ENCODE measurements around the gene SLC39A6. TPM values are rescaled to one million over a fixed set of nuclear protein-coding genes. Genes with fewer than 3 reads are reported as not detected.
A peak's percentile ranks its signal among the peaks of the same experiment; 100 is the strongest.

Gene SLC39A6, protein sequence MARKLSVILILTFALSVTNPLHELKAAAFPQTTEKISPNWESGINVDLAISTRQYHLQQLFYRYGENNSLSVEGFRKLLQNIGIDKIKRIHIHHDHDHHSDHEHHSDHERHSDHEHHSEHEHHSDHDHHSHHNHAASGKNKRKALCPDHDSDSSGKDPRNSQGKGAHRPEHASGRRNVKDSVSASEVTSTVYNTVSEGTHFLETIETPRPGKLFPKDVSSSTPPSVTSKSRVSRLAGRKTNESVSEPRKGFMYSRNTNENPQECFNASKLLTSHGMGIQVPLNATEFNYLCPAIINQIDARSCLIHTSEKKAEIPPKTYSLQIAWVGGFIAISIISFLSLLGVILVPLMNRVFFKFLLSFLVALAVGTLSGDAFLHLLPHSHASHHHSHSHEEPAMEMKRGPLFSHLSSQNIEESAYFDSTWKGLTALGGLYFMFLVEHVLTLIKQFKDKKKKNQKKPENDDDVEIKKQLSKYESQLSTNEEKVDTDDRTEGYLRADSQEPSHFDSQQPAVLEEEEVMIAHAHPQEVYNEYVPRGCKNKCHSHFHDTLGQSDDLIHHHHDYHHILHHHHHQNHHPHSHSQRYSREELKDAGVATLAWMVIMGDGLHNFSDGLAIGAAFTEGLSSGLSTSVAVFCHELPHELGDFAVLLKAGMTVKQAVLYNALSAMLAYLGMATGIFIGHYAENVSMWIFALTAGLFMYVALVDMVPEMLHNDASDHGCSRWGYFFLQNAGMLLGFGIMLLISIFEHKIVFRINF
- 17.6 and 18.6 TPM in 2 replicates for total RNA-seq

DNA sequence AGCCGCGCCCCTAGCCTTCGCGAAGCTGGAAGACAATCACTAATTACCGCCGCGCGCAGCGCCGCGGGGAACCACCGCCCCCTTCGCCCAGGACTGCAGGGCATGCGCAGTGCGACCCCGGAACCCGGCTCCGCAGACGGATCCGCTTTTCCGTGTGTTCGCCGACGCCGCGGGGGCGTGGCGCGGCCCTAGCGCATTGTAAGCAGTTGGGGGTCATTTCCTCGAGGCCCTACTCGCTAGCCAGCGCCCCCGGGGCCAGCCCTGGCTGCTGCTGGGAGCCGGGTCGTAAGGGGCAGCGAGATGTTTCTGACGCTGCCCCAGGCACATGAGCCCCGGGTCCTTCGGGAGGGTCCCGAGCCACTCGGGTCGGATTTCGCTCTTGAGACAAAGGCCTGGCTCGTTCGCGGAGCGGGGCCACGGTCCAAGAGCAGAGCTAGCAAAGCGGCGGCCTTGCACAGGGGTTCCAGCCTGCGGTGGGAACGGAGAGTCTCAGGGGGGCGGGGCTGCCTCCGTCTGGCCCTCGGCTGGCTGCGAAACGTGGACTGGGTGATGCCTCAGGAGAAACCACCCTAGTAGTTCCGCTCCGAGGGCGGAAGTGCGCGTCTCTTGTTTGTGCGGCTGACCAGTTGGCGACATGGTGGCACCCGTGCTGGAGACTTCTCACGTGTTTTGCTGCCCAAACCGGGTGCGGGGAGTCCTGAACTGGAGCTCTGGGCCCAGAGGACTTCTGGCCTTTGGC, at the start of gene SLC39A6, which contains the start of gene ELP2:
SLC39A6 (minus strand) TSS at position 41 of the 739 bp plus-strand sequence. CDS start 2,333 bp downstream, outside the sequence.
ELP2 (plus strand) TSS at position 600 of the 739 bp plus-strand sequence; CDS start at position 635, 35 bp downstream.
- Mint-ChIP-seq H3K27ac (peak within 1 kb of the TSS; percentile 92), H3K36me3 (ENCODE audit: low read depth) (peaks cover 46% of the 10 kb centered on the region), H3K9me3 (no peaks in the 10 kb centered on the region), H3K4me1 (peaks cover 57% of the 10 kb centered on the region), H3K4me3 (peak within 1 kb of the TSS; percentile 94), H3K27me3 (no peaks in the 10 kb centered on the region)
- peak; percentile 87 for ATAC-seq (ENCODE audit: low read depth)
- ChIA-PET POLR2A (interaction anchor here (0.6 to 3.7 kb wide), 21 partner anchors 9 to 880 kb away, joined by 3 to 29 read pairs (median 6); partner anchors contain the start of genes INO80C, RPRD1A, ZNF24 and ZSCAN30), CTCF (interaction anchor here (0.8 to 1.5 kb wide), 3 partner anchors 69 to 155 kb away, joined by 3 to 6 read pairs (median 3); no protein-coding TSS in a partner anchor)
- TF ChIP-seq, protein P1, sequence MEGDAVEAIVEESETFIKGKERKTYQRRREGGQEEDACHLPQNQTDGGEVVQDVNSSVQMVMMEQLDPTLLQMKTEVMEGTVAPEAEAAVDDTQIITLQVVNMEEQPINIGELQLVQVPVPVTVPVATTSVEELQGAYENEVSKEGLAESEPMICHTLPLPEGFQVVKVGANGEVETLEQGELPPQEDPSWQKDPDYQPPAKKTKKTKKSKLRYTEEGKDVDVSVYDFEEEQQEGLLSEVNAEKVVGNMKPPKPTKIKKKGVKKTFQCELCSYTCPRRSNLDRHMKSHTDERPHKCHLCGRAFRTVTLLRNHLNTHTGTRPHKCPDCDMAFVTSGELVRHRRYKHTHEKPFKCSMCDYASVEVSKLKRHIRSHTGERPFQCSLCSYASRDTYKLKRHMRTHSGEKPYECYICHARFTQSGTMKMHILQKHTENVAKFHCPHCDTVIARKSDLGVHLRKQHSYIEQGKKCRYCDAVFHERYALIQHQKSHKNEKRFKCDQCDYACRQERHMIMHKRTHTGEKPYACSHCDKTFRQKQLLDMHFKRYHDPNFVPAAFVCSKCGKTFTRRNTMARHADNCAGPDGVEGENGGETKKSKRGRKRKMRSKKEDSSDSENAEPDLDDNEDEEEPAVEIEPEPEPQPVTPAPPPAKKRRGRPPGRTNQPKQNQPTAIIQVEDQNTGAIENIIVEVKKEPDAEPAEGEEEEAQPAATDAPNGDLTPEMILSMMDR (IDR thresholded peaks at IDR 0.05), result no peak
- DNase-seq, result peak; percentile 97
- intact Hi-C loops (cut with micrococcal nuclease), result loop anchor here (1.0 to 5.0 kb wide), 14 partner anchors 21 to 1152 kb away; partner anchors contain the start of genes KIAA1328, MAPRE2, MOCOS and RMP24

DNA sequence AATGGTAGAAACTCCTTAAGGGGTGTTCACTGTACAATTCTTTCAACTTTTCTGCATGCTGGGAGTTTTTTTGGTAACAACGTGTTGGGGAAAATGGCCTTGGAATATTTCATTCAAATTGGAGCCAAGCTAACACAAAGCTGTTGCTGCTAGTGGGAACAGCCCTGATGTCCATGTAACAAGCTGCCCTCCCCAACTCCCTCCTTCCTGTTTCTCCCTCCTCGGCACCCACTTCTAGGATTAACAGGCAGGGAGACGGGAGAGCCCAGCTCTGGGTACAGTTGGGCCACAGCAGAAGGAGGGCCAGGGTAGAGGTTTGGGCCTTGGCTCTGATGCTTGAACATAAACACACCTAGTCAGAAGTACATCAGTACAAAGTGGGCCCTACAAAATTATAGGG, 48.8 kb upstream of the SLC39A6 start:
- TF ChIP-seq, protein P1 (IDR thresholded peaks at IDR 0.05), result no peak
- ChIA-PET POLR2A (no interaction called here), CTCF (no interaction called here)
- ATAC-seq (ENCODE audit: low read depth) (no peak), DNase-seq (no peak)
- Mint-ChIP-seq H3K9me3 (no peaks in the 10 kb centered on the region), H3K27ac (peak overlapping the region; percentile 13), H3K36me3 (ENCODE audit: low read depth) (peaks cover 50% of the 10 kb centered on the region), H3K4me1 (peaks cover 17% of the 10 kb centered on the region), H3K27me3 (no peaks in the 10 kb centered on the region), H3K4me3 (no peak overlapping the region)
- intact Hi-C loops (cut with micrococcal nuclease), result no loop called here

DNA sequence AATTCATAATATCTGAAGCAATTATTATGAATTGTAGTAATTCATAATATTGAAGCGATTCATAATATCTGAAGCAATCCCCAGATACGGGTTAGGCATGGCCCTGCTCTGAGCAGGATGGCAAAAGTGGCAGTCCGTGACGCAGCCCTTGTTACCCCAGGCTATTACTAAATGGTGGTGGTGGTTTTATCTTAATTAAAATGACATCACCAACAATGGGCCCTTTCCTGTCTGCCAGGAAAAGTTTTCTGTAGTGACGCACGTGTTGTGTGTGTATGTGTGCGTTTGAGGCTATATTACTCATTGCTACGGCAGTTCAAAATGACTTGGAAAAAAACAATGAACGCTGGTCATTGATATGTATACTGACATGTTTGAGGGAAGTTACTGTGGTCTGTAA, 47.6 kb upstream of the SLC39A6 start:
- Mint-ChIP-seq H3K9me3 (no peaks in the 10 kb centered on the region), H3K4me1 (peaks cover 17% of the 10 kb centered on the region), H3K27me3 (no peaks in the 10 kb centered on the region), H3K27ac (no peak overlapping the region), H3K36me3 (ENCODE audit: low read depth) (peaks cover 60% of the 10 kb centered on the region), H3K4me3 (no peak overlapping the region)
- ChIA-PET POLR2A (no interaction called here), CTCF (no interaction called here)
- TF ChIP-seq, protein P1 (IDR thresholded peaks at IDR 0.05), result no peak
- intact Hi-C loops (cut with micrococcal nuclease), result no loop called here
- DNase-seq (no peak), ATAC-seq (ENCODE audit: low read depth) (no peak)

DNA sequence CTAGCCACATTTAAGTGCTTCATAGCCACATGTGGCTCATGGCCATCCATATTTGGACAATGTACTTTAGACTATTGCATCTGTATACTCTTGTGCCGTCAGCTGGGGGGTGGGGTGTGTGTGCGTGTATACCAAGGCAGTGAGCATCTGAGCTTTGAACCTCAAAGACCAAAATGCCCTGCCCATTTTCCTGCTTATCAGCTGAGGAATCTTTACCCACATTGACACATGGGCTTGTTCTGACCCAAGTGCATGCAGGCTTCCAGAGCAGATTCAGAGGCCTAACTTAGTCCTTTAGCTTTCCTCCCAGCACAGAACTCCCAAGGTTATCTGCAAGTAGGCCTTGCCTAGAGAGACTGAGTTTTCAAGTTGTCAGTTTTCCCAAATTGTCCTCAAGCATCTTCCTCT, 47.0 kb upstream of the SLC39A6 start:
- TF ChIP-seq, protein P1 (IDR thresholded peaks at IDR 0.05), result no peak
- peaks cover 66% of the 10 kb centered on the region for H3K36me3 Mint-ChIP-seq (ENCODE audit: low read depth)
- ATAC-seq (ENCODE audit: low read depth) (no peak), DNase-seq (no peak)
- intact Hi-C loops (cut with micrococcal nuclease), result no loop called here
- H3K9me3 Mint-ChIP-seq, result no peaks in the 10 kb centered on the region
- H3K27ac Mint-ChIP-seq, result no peak overlapping the region
- no peaks in the 10 kb centered on the region for H3K27me3 Mint-ChIP-seq
- POLR2A ChIA-PET, result no interaction called here
- peaks cover 17% of the 10 kb centered on the region for H3K4me1 Mint-ChIP-seq
- CTCF ChIA-PET, result no interaction called here
- H3K4me3 Mint-ChIP-seq, result no peak overlapping the region

All from activated B cell treated with CpG ODN at 0.5 μM for 24 hours (primary cell).